HCT116 (cell line): ENCODE results near the gene ITGA1. TPM values are rescaled to one million over a fixed set of nuclear protein-coding genes. Genes with fewer than 3 reads are reported as not detected.

Source experiments
- ATAC-seq: fragments of 200-7000 bp; cut with Tn5 transposase; 2 replicates; pipeline ENCODE4 v1.9.1; 2020; ENCODE audit warnings: mild to moderate bottlenecking, moderate library complexity
- BruUV-seq: library from RNA; stranded (reverse); fragments of 400-500 nt; replicated peaks from 2 replicates; lab custom pipeline; 2021; lab: Mats Ljungman, UMichigan
- CTCF ChIA-PET: fragments of 300-600 bp; sonication (Branson Sonifier 250); formaldehyde crosslinking; loops from one replicate; lab custom pipeline; 2021; ENCODE audit warnings: antibody characterized with exemption; lab: Charles Lee
- POLR2A ChIA-PET: fragments of 300-600, 350-600 bp; sonication (Branson Sonifier 250); formaldehyde crosslinking; loops from one replicate; lab custom pipeline; 2021; ENCODE audit warnings: antibody characterized with exemption; lab: Charles Lee
- RAD21 ChIA-PET, 2 experiments: fragments of 300-600 bp; sonication (Branson Sonifier 250); formaldehyde crosslinking; loops; one replicate each; lab custom pipeline; 2023; ENCODE audit warnings: low total read pairs in 2 of 2; ENCODE audit not compliant: uncharacterized antibody in 2 of 2, unreplicated experiment in 2 of 2, low non-redundant PET in 1 of 2; lab: Charles Lee
- DNase-seq: peaks from one replicate; pipeline ENCODE4 v3.0.0-alpha.2; 2010; ENCODE audit warnings: low read depth, low spot score
- H2AFZ ChIP-seq: fragments of 200-600 bp; shearing (Covaris generic), sonication (generic); 2 replicates; pipeline ENCODE4 v1.6.1; 2017; ENCODE audit warnings: low read depth, mixed run types, mixed read lengths, antibody characterized with exemption, low read length; ENCODE audit not compliant: poor library complexity, severe bottlenecking
- H3K27ac ChIP-seq: 2 replicates; pipeline ENCODE4 v1.5.1; 2012; ENCODE audit warnings: low read depth, low read length
- H3K27me3 ChIP-seq: fragments of 200-600 bp; sonication (generic); 2 replicates; pipeline ENCODE4 v1.6.1; 2016; ENCODE audit warnings: mixed run types, low read length, mixed read lengths; ENCODE audit not compliant: insufficient read depth
- H3K36me3 ChIP-seq, 2 experiments: fragments of 200-500 bp in 1 of 2; fragments of 200-600 bp in 1 of 2; sonication (Bioruptor generic) in 1 of 2; sonication (generic) in 1 of 2; 2 replicates each; pipeline versions ENCODE4 v1.5.1 to v1.6.1; 2014 to 2016; ENCODE audit warnings: low read length in 2 of 2, inconsistent platforms in 1 of 2, mixed read lengths in 1 of 2, mixed run types in 1 of 2; ENCODE audit not compliant: insufficient read depth in 2 of 2, control insufficient read depth in 1 of 2
- H3K4me1 ChIP-seq, 2 experiments: fragments of 200-600 bp in 1 of 2; sonication (generic) in 1 of 2; 2 replicates each; pipeline versions ENCODE4 v1.5.1 to v1.6.1; 2012 to 2017; ENCODE audit warnings: low read length in 2 of 2, inconsistent platforms in 1 of 2, mild to moderate bottlenecking in 1 of 2, mixed read lengths in 1 of 2, mixed run types in 1 of 2, moderate library complexity in 1 of 2; ENCODE audit not compliant: insufficient read depth in 2 of 2, control insufficient read depth in 1 of 2
- H3K4me2 ChIP-seq: fragments of 200-600 bp; sonication (generic); 2 replicates; pipeline ENCODE4 v1.6.1; 2017; ENCODE audit warnings: mixed run types, low read length, mixed read lengths
- H3K4me3 ChIP-seq, 2 experiments: fragments of 200-600 bp in 1 of 2; sonication (generic) in 1 of 2; replicated peaks in 1 of 2; 2 replicates each; pipeline ENCODE4 v1.5.1; 2011 to 2016; ENCODE audit warnings: low read length in 2 of 2, control low read depth in 1 of 2, low read depth in 1 of 2, mild to moderate bottlenecking in 1 of 2, mixed read lengths in 1 of 2, mixed run types in 1 of 2
- H3K79me2 ChIP-seq: fragments of 200-600 bp; sonication (generic); 2 replicates; pipeline ENCODE4 v1.6.1; 2017; ENCODE audit warnings: mild to moderate bottlenecking, mixed run types, low read length, moderate library complexity, mixed read lengths; ENCODE audit not compliant: insufficient read depth
- H3K9ac ChIP-seq: fragments of 200-600 bp; sonication (generic); 2 replicates; pipeline ENCODE4 v1.6.1; 2016; ENCODE audit warnings: low read length, mixed read lengths
- H3K9me2 ChIP-seq: fragments of 200-600 bp; sonication (generic), shearing (Covaris generic); 2 replicates; pipeline ENCODE4 v1.6.1; 2017; ENCODE audit warnings: mixed run types, mild to moderate bottlenecking, moderate library complexity; ENCODE audit not compliant: insufficient read depth
- H3K9me3 ChIP-seq, 2 experiments: fragments of 200-500 bp in 1 of 2; fragments of 200-600 bp in 1 of 2; sonication (Bioruptor generic) in 1 of 2; sonication (generic) in 1 of 2; 2 replicates each; pipeline ENCODE4 v1.6.1; 2014 to 2017; ENCODE audit warnings: low read length in 2 of 2, mixed read lengths in 2 of 2, inconsistent platforms in 1 of 2, low read depth in 1 of 2, mild to moderate bottlenecking in 1 of 2, mixed run types in 1 of 2, moderate library complexity in 1 of 2; ENCODE audit not compliant: control insufficient read depth in 1 of 2, insufficient read depth in 1 of 2
- H4K20me1 ChIP-seq: fragments of 200-600 bp; sonication (generic), shearing (Covaris generic); 2 replicates; pipeline ENCODE4 v1.6.1; 2017; ENCODE audit warnings: mixed run types, mild to moderate bottlenecking, moderate library complexity; ENCODE audit not compliant: insufficient read depth
- CTCF ChIP-seq, 3 experiments: fragments of 200-600 bp in 1 of 3; sonication (generic) in 1 of 3; IDR thresholded peaks in 2 of 3; conservative IDR thresholded peaks in 1 of 3; 2 replicates each; pipeline ENCODE4 v1.5.1; 2012 to 2017; ENCODE audit warnings: low read depth in 2 of 3, low read length in 2 of 3, antibody characterized with exemption in 1 of 3, borderline replicate concordance in 1 of 3, control low read depth in 1 of 3, mild to moderate bottlenecking in 1 of 3, mixed read lengths in 1 of 3, mixed run types in 1 of 3, moderate library complexity in 1 of 3; ENCODE audit not compliant: insufficient read depth in 1 of 3
- EGR1 ChIP-seq: IDR thresholded peaks from 2 replicates; pipeline ENCODE4 v1.6.1; 2012; ENCODE audit warnings: low read depth
- ELF1 ChIP-seq: IDR thresholded peaks from 2 replicates; pipeline ENCODE4 v1.6.1; 2012; ENCODE audit warnings: low read depth, borderline replicate concordance
- EZH2 ChIP-seq: fragments of 200-600 bp; sonication (generic); IDR thresholded peaks from 2 replicates; pipeline ENCODE4 v1.6.1; 2017; ENCODE audit warnings: antibody characterized with exemption, mixed run types
- EZH2phosphoT487 ChIP-seq: fragments of 200-600 bp; IDR thresholded peaks from 2 replicates; pipeline ENCODE4 v1.6.1; 2018; ENCODE audit warnings: antibody characterized with exemption, borderline replicate concordance
- REST ChIP-seq: IDR thresholded peaks from 2 replicates; pipeline ENCODE4 v1.6.1; 2012; ENCODE audit warnings: low read depth
- SIN3A ChIP-seq: IDR thresholded peaks from 2 replicates; pipeline ENCODE4 v1.6.1; 2012; ENCODE audit warnings: low read depth
- SP1 ChIP-seq: IDR thresholded peaks from 2 replicates; pipeline ENCODE4 v1.6.1; 2012; ENCODE audit warnings: low read depth
- YY1 ChIP-seq: IDR thresholded peaks from 2 replicates; pipeline ENCODE4 v1.6.1; 2011; ENCODE audit warnings: low read length, low read depth, moderate library complexity, mild to moderate bottlenecking; ENCODE audit not compliant: insufficient replicate concordance; ENCODE audit errors: extremely low read depth
- intact Hi-C: fragments of 100-400 bp; cut with micrococcal nuclease; formaldehyde crosslinking; loops from 2 replicates; pipeline ENCODE4 v1.10.0; 2022
- total RNA-seq: library from RNA; stranded (reverse); gene quantifications from one replicate; pipeline ENCODE4 v1.2.1, GENCODE V29; 2021; ENCODE audit not compliant: unreplicated experiment

Gene ITGA1
- total RNA-seq, 1 experiment from 2014 or later, result 1.8 TPM

GRCh38 chr5:52906845-52907244 lies 119.1 kb downstream of the ITGA1 start:
- POLR2A ChIA-PET, result no interaction called here
- H3K9me3 ChIP-seq, result no peaks in the 10 kb centered on the region
- CTCF ChIA-PET, result interaction anchor here (1.9 kb wide), 1 partner anchor 9 kb away, joined by 18 read pairs; no protein-coding TSS in a partner anchor
- H3K4me2 ChIP-seq, result no peak overlapping the region
- no peak overlapping the region for H2AFZ ChIP-seq
- ATAC-seq (no peak), DNase-seq (no peak)
- BruUV-seq, result no TSS peak
- H3K79me2 ChIP-seq, result no peaks in the 10 kb centered on the region
- H3K4me1 ChIP-seq, result no peaks in the 10 kb centered on the region
- TF ChIP-seq CTCF (IDR thresholded peaks at IDR 0.05 in 2 of 3, conservative IDR thresholded peaks at IDR 0.05 in 1 of 3; ENCODE audit: borderline replicate concordance in 1 of 3, insufficient read depth in 1 of 3, low read depth in 2 of 3, low read length in 2 of 3), result no peak
- no peak for TF ChIP-seq ELF1
- no peak for TF ChIP-seq EGR1
- no peak for TF ChIP-seq SP1
- intact Hi-C loops, result no loop called here
- no peaks in the 10 kb centered on the region for H3K9me2 ChIP-seq
- H3K27me3 ChIP-seq, result no peaks in the 10 kb centered on the region
- RAD21 ChIA-PET, result no interaction called here
- H3K9ac ChIP-seq, result no peak overlapping the region
- no peak overlapping the region for H3K27ac ChIP-seq
- no peaks in the 10 kb centered on the region for H4K20me1 ChIP-seq
- H3K4me3 ChIP-seq, result no peak overlapping the region
- no peaks in the 10 kb centered on the region for H3K36me3 ChIP-seq

- intact Hi-C loops, result no loop called here
- Histone ChIP-seq H3K4me3 (no peak overlapping the region), H3K27me3 (no peaks in the 10 kb centered on the region), H3K79me2 (no peaks in the 10 kb centered on the region), H3K9ac (no peak overlapping the region), H3K27ac (no peak overlapping the region), H3K36me3 (no peaks in the 10 kb centered on the region), H3K9me3 (no peaks in the 10 kb centered on the region), H3K9me2 (no peaks in the 10 kb centered on the region), H3K4me1 (no peaks in the 10 kb centered on the region), H4K20me1 (no peaks in the 10 kb centered on the region), H3K4me2 (no peak overlapping the region), H2AFZ (no peak overlapping the region)
- ChIA-PET CTCF (no interaction called here), RAD21 (no interaction called here), POLR2A (no interaction called here)
- ATAC-seq, result no peak
- BruUV-seq, result no TSS peak
- DNase-seq, result no peak
- TF ChIP-seq YY1 (no peak), EZH2 (no peak), CTCF (IDR thresholded peaks at IDR 0.05 in 2 of 3, conservative IDR thresholded peaks at IDR 0.05 in 1 of 3; ENCODE audit: borderline replicate concordance in 1 of 3, insufficient read depth in 1 of 3, low read depth in 2 of 3, low read length in 2 of 3) (no peak), REST (no peak), EZH2phosphoT487 (no peak), SIN3A (no peak)
These were observed 121.5 kb downstream of the ITGA1 start for GRCh38 chr5:52909192-52909591.
